MCF 10A (cell line): ENCODE measurements around the gene CLCNKA. TPM values are rescaled to one million over a fixed set of nuclear protein-coding genes. Genes with fewer than 3 reads are reported as not detected.

ENCODE experiments used
- BruUV-seq: library from RNA; stranded (reverse); fragments of 400-500 nt; replicated peaks from 2 replicates; lab custom pipeline; 2021; lab: Mats Ljungman, UMichigan
- CTCF ChIA-PET: fragments of 300-600 bp; sonication (Branson Sonifier 250); formaldehyde crosslinking; extraction: SDS; loops from one replicate; lab custom pipeline; 2021; ENCODE audit warnings: antibody characterized with exemption, inconsistent platforms; lab: Yijun Ruan, JAX
- POLR2A ChIA-PET: fragments of 300-600, 350-650 bp; sonication (Branson Sonifier 250); formaldehyde crosslinking; extraction: SDS; loops from one replicate; lab custom pipeline; 2020; ENCODE audit warnings: antibody characterized with exemption, inconsistent platforms; lab: Yijun Ruan, JAX
- DNase-seq: peaks from one replicate; pipeline ENCODE4 v3.0.0-alpha.2; 2018; ENCODE audit not compliant: unreplicated experiment
- H3K27ac Mint-ChIP-seq: one replicate; pipeline ENCODE4 v1.8.0; 2022; ENCODE audit warnings: mild to moderate bottlenecking, low read depth, mixed read lengths; ENCODE audit not compliant: unreplicated experiment
- H3K27me3 Mint-ChIP-seq: one replicate; pipeline ENCODE4 v1.8.0; 2022; ENCODE audit warnings: mixed read lengths; ENCODE audit not compliant: insufficient read depth, unreplicated experiment
- H3K36me3 Mint-ChIP-seq: one replicate; pipeline ENCODE4 v1.8.0; 2022; ENCODE audit warnings: mild to moderate bottlenecking, moderate library complexity, mixed read lengths; ENCODE audit not compliant: insufficient read depth, unreplicated experiment
- H3K4me1 Mint-ChIP-seq: one replicate; pipeline ENCODE4 v1.8.0; 2022; ENCODE audit warnings: mixed read lengths; ENCODE audit not compliant: insufficient read depth, unreplicated experiment
- H3K4me3 Mint-ChIP-seq: one replicate; pipeline ENCODE4 v1.8.0; 2022; ENCODE audit warnings: mild to moderate bottlenecking, moderate library complexity, mixed read lengths; ENCODE audit not compliant: unreplicated experiment
- H3K9me3 Mint-ChIP-seq: one replicate; pipeline ENCODE4 v1.8.0; 2022; ENCODE audit warnings: mixed read lengths; ENCODE audit not compliant: unreplicated experiment
- intact Hi-C: fragments of 100-400 bp; cut with micrococcal nuclease; formaldehyde crosslinking; loops from 2 replicates; pipeline ENCODE4 v1.14.1; 2022
- total RNA-seq: library from RNA; stranded (reverse); gene quantifications from 2 replicates; pipeline ENCODE4 v1.2.3, GENCODE V29; 2022
- TF ChIP-seq, protein P1 (sequence below): fragments of 200-600 bp; IDR thresholded peaks from one replicate; pipeline ENCODE4 v1.8.0; 2022; ENCODE audit warnings: antibody characterized with exemption, mild to moderate bottlenecking; ENCODE audit not compliant: unreplicated experiment

Gene CLCNKA
- total RNA-seq, 1 experiment from 2014 or later = not detected

- BruUV-seq = no TSS peak
- H3K9me3 Mint-ChIP-seq = no peaks in the 10 kb centered on the region
- ChIA-PET POLR2A (interaction anchor here (0.5 to 0.6 kb wide), 2 partner anchors 251 to 1307 kb away, joined by 3 read pairs; no protein-coding TSS in a partner anchor), CTCF (interaction anchor here (0.5 to 0.6 kb wide), 2 partner anchors 16 to 120 kb away, joined by 3 to 4 read pairs; no protein-coding TSS in a partner anchor)
- DNase-seq = no peak
- no peak overlapping the region for H3K4me3 Mint-ChIP-seq
- TF ChIP-seq, protein P1, sequence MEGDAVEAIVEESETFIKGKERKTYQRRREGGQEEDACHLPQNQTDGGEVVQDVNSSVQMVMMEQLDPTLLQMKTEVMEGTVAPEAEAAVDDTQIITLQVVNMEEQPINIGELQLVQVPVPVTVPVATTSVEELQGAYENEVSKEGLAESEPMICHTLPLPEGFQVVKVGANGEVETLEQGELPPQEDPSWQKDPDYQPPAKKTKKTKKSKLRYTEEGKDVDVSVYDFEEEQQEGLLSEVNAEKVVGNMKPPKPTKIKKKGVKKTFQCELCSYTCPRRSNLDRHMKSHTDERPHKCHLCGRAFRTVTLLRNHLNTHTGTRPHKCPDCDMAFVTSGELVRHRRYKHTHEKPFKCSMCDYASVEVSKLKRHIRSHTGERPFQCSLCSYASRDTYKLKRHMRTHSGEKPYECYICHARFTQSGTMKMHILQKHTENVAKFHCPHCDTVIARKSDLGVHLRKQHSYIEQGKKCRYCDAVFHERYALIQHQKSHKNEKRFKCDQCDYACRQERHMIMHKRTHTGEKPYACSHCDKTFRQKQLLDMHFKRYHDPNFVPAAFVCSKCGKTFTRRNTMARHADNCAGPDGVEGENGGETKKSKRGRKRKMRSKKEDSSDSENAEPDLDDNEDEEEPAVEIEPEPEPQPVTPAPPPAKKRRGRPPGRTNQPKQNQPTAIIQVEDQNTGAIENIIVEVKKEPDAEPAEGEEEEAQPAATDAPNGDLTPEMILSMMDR = no peak
- H3K27ac Mint-ChIP-seq = no peak overlapping the region
- peaks cover 19% of the 10 kb centered on the region for H3K4me1 Mint-ChIP-seq
- no peaks in the 10 kb centered on the region for H3K36me3 Mint-ChIP-seq
- intact Hi-C loops = no loop called here
- H3K27me3 Mint-ChIP-seq = no peaks in the 10 kb centered on the region
Measured at GRCh38 chr1:16017076-16017460, 4.8 kb upstream of the CLCNKA start.

GRCh38 chr1:16017461-16018303 lies 4.2 kb upstream of the CLCNKA start, which contains the start of gene HSPB7:
HSPB7 (minus strand) TSS chr1:16018043; CDS start chr1:16017963, 80 bp downstream.
- Mint-ChIP-seq H3K36me3 (no peaks in the 10 kb centered on the region), H3K27ac (peak within 1 kb of the TSS; percentile 67), H3K9me3 (no peaks in the 10 kb centered on the region), H3K4me1 (peaks cover 19% of the 10 kb centered on the region), H3K27me3 (no peaks in the 10 kb centered on the region), H3K4me3 (no peak within 1 kb of the TSS)
- ChIA-PET CTCF (interaction anchor here (0.5 to 1.1 kb wide), 3 partner anchors 8 to 120 kb away, joined by 3 to 4 read pairs (median 4); no protein-coding TSS in a partner anchor), POLR2A (interaction anchor here (0.5 kb wide), 1 partner anchor 1306 kb away, joined by 3 read pairs; no protein-coding TSS in a partner anchor)
- intact Hi-C loops = no loop called here
- TF ChIP-seq, protein P1 = no peak
- BruUV-seq = no TSS peak
- DNase-seq = no peak

DNA sequence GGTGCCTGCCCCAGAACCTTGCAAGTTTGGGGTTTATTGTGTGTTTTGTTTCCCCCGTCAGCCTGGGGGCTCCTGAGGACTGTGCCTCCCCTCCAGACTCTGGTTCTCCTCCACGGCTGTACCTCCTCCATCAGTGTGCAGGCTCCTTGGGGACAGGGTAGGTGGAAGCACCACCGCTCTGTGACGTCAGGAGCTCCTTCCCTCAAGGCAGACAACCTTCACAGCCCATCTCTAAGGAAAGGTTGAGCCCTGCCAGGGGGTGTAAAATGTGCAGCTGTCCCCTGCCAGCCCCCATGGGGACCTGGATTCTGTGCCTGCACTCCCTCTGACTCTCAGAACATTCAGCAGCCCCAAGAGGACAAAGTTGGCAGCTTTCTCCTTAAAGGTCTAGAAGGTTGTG lies 3.5 kb upstream of the CLCNKA start:
- TF ChIP-seq, protein P1 = no peak
- Mint-ChIP-seq H3K27ac (no peak overlapping the region), H3K4me3 (no peak overlapping the region), H3K36me3 (no peaks in the 10 kb centered on the region), H3K9me3 (no peaks in the 10 kb centered on the region), H3K27me3 (no peaks in the 10 kb centered on the region), H3K4me1 (peaks cover 19% of the 10 kb centered on the region)
- CTCF ChIA-PET = interaction anchor here (1.0 to 1.1 kb wide), 2 partner anchors 9 to 16 kb away, joined by 4 read pairs; no protein-coding TSS in a partner anchor
- DNase-seq = no peak
- POLR2A ChIA-PET = no interaction called here
- BruUV-seq = no TSS peak
- intact Hi-C loops = no loop called here
